ENCODE measurements around the gene CFAP91.

The CFAP91 gene

DNA sequence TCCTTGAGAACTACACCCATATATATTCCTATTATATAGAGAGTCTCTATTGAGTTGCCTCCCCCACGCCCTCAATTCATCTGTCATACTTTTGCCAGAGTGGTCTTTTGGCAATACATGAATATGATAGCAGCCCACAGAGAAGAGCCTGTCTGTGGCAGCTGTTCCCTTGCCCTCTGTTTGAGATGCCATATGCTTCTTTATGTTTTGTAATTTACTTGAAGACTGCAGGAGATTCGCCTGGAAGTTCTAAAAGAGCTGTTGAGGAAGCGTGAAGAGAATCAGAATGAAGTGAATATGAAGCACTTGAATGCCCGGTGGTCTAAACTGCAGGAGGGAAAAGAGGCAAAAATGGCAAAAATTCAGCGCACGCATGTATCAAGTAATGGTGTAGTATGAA is 27.2 kb downstream of the CFAP91 start:
- Histone ChIP-seq H3K4me1 (no peaks in the 10 kb centered on the region), H3K4me3 (ENCODE audit: low read depth, low read length) (no peak overlapping the region), H3K27me3 (no peaks in the 10 kb centered on the region), H3K9me3 (no peaks in the 10 kb centered on the region), H3K36me3 (no peaks in the 10 kb centered on the region)
- no peak for DNase-seq
- TF ChIP-seq CTCF (IDR thresholded peaks at IDR 0.05; ENCODE audit: low read depth, low read length) = no peak

DNA sequence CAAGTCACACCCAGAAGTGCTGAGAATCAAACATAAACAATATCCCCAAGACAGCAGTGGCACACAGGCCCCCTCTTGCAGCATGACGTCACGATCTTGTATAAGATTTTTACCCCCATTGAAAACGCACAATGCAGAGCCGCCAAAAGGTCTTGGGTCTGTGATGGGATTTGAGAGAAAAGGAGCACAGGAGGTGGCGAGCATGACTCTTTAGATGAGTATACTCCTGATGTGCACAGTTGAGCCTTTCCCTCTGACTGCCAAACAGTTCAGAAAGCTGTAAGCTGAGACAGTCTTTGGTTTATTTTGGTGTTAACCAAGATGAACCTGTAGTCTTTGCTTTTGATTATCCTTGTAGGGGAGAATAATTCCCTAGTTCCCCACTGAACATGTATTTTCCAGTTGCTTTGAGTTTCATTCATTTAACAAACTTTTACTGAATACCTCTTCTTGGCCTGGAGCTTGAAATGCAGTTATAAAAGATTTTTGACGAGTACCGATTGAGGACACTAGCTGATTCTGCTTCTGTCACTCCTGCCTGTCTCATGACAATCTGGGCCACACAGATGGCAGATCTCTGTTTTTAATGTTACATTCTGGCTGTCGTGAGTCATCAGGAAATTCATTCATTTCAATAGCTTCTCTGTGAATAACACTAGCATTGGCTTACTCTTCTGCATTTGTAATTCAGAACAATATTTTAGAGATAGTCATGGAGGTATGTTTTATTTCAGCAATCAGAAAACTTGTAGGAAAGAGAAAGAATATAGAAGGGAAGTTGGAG is 28.9 kb downstream of the CFAP91 start:
- no peak overlapping the region for H3K4me3 ChIP-seq (ENCODE audit: low read depth, low read length)
- no peaks in the 10 kb centered on the region for H3K27me3 ChIP-seq
- H3K9me3 ChIP-seq = no peaks in the 10 kb centered on the region
- no peak for DNase-seq
- TF ChIP-seq CTCF (IDR thresholded peaks at IDR 0.05; ENCODE audit: low read depth, low read length) = no peak
- no peaks in the 10 kb centered on the region for H3K4me1 ChIP-seq
- no peaks in the 10 kb centered on the region for H3K36me3 ChIP-seq

GRCh38 chr3:119733812-119734211 is 31.0 kb downstream of the CFAP91 start:
- no peak for TF ChIP-seq CTCF (IDR thresholded peaks at IDR 0.05; ENCODE audit: low read depth, low read length)
- no peak overlapping the region for H3K4me3 ChIP-seq (ENCODE audit: low read depth, low read length)
- DNase-seq = no peak
- H3K36me3 ChIP-seq = no peaks in the 10 kb centered on the region
- no peaks in the 10 kb centered on the region for H3K9me3 ChIP-seq
- no peaks in the 10 kb centered on the region for H3K4me1 ChIP-seq
- no peaks in the 10 kb centered on the region for H3K27me3 ChIP-seq

- Histone ChIP-seq H3K9me3 (no peaks in the 10 kb centered on the region), H3K4me1 (peaks cover 3% of the 10 kb centered on the region), H3K36me3 (no peaks in the 10 kb centered on the region), H3K4me3 (ENCODE audit: low read depth, low read length) (no peak overlapping the region), H3K27me3 (no peaks in the 10 kb centered on the region)
- no peak for DNase-seq
- TF ChIP-seq CTCF (IDR thresholded peaks at IDR 0.05; ENCODE audit: low read depth, low read length) = no peak
These were observed 35.9 kb downstream of the CFAP91 start for GRCh38 chr3:119738741-119739140.

GRCh38 chr3:119741657-119742590 is 39.1 kb downstream of the CFAP91 start:
- Histone ChIP-seq H3K27me3 (no peaks in the 10 kb centered on the region; the same call in 1 of the 2 replicates), H3K9me3 (no peaks in the 10 kb centered on the region), H3K4me3 (ENCODE audit: low read depth, low read length) (no peak overlapping the region), H3K4me1 (peaks cover 3% of the 10 kb centered on the region), H3K36me3 (no peaks in the 10 kb centered on the region)
- no peak for DNase-seq
- TF ChIP-seq CTCF (IDR thresholded peaks at IDR 0.05; ENCODE audit: low read depth, low read length) = no peak

Measured in BE2C (cell line).